GM12872 (cell line): ENCODE data around the gene SULT4A1.

Source experiments
- CTCF ChIP-seq: IDR thresholded peaks from 3 replicates; pipeline ENCODE4 v1.5.1; 2011; ENCODE audit warnings: low read depth, mild to moderate bottlenecking, low read length, moderate library complexity; ENCODE audit not compliant: insufficient read depth

Gene SULT4A1

DNA sequence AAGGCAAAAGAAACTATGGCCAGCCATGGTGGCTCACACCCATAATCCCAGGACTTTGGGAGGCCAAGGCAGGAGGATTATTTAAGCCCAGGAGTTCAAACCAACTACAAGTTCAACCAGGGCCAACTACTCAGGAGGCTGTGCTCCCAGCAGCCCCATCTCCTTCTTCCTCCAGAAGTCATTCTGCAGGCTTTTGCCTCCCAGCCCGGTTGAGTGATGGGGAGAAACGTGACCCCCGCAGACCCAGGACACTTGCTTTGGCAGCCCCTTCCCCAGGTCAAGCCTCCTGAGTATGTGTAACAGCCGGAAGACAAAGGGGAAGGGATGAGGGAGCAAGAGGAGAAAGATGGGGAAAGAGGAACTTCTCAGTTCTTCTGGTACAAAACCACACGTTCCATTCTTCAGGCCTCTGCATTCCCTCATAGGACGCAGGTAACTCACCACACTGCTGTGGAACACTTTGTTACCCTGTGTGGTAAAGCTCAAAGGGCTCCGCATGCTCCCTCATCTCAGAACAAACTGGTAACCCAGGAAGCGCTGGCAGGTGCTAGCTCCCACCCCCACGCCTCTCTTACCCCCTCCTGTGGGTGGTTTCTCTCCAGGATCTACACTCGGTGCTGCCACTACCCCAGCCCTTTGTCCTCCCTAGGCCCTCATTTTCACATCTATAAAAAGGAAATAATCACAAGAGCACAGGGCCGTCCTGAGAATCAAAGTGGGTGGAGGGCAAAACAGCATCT lies 4.0 kb downstream of the SULT4A1 start:
- no peak for TF ChIP-seq CTCF

- TF ChIP-seq CTCF: no peak
Observed at GRCh38 chr22:43857367-43857766, 4.9 kb downstream of the SULT4A1 start.

GRCh38 chr22:43855431-43855830 lies 6.9 kb downstream of the SULT4A1 start:
- no peak for TF ChIP-seq CTCF

GRCh38 chr22:43854786-43855271 lies 7.5 kb downstream of the SULT4A1 start:
- TF ChIP-seq CTCF: no peak

- no peak for TF ChIP-seq CTCF
Observed at GRCh38 chr22:43854121-43854785, 8.1 kb downstream of the SULT4A1 start.

DNA sequence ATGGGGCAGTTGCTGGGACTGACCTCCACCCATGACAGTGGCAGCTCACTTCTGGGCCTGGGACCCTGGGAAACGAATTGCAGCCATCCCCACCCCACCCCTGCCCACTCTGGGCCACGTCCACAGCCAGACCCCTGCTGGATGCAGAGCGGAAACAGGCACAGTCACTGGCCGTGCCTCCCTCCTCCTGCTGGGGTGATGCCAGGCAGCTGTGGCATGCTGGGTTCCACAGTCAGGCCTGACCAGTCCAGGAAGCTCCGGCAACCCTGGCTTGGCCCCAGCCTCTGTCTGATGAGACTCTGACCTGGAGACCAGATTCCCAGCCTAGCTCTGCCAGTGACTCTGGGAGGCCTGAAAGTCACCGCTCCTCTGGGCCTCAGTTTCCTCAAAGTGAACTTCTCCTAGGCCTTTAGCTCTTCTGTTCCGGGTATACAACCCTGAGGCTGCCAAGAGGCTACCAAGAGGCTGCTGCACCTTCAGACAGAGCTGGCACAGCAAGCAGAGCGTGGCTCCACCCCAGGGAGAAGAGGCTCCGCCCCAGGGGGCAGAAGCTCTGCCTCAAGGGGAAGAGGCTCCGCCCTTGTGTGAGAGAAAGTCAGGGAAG lies 8.9 kb downstream of the SULT4A1 start:
- TF ChIP-seq CTCF: no peak

DNA sequence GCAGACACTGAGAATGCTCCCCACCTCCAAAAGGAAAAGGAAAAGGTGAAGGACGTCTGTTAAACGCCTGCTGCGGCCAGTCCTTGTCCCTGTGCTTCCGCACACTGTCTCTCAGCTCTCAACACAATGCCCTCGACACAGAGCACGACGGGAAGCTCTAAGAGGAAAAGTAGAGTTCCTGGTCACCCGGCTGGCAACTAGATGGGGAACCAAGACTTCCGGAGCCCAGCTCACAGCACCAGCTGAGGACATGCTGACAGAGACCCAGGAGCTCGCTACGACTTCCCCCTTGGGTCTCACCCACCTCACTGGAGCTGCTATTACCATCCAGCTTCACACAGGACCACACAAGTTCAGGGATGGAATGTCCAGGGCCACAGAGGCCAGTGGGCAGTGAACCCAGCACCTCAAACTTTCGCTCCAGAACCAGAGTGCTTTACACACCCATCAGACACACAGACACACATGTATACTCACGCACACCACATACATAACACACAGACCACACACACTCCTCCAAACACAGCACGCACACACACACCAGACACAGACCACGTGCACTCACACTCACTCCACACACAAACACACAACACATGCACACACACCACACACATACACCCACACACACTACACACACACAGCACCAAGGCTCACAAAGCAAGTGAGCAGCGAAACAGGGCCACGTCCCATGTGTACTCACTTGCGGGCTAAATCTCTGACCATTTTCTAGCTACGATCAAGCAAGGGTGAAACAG lies 9.6 kb downstream of the SULT4A1 start:
- no peak for TF ChIP-seq CTCF
